BE2C (cell line): ENCODE measurements around the gene POU5F1.

Experiments
- DNase-seq: peaks from one replicate; pipeline ENCODE4 v3.0.0-alpha.2; 2020
- H3K27me3 ChIP-seq: fragments of 250-450 bp; sonication (Bioruptor Pico); 2 replicates; pipeline ENCODE4 v1.5.1; 2020; ENCODE audit warnings: mild to moderate bottlenecking
- H3K36me3 ChIP-seq: fragments of 250-450 bp; sonication (Bioruptor Pico); 2 replicates; pipeline ENCODE4 v1.5.1; 2020; ENCODE audit warnings: mild to moderate bottlenecking
- H3K4me1 ChIP-seq: fragments of 250-450 bp; sonication (Bioruptor Pico); 2 replicates; pipeline ENCODE4 v1.5.1; 2020
- H3K4me3 ChIP-seq: 2 replicates; pipeline ENCODE4 v1.5.1; 2011; ENCODE audit warnings: low read depth, low read length
- H3K9me3 ChIP-seq: fragments of 250-450 bp; sonication (Bioruptor Pico); 2 replicates; pipeline ENCODE4 v1.5.1; 2020
- TF ChIP-seq, protein P1 (sequence below): IDR thresholded peaks from 2 replicates; pipeline ENCODE4 v1.5.1; 2012; ENCODE audit warnings: mild to moderate bottlenecking, low read depth, low read length

The POU5F1 gene

DNA sequence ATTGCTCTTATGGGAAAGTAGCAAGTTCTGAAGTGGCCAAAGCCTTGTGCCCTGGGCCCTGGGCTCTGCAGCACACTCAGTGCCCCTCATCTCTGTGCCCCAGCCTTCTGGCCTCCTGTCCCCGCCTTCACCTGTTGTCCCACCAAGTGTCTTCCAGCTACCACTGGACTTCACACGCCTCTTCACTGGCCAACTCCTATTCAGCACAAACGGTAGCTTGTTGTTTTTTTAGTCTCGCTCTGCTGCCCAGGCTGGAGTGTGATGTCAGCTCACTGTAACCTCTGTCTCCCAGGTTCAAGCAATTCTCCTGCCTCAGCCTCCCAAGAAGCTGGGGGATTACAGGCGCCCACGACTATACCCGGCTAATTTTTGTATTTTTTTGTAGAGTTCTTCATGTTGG lies 17.7 kb downstream of the POU5F1 start:
- Histone ChIP-seq H3K9me3 (no peaks in the 10 kb centered on the region), H3K27me3 (no peaks in the 10 kb centered on the region), H3K4me3 (no peak overlapping the region), H3K4me1 (peaks cover 2% of the 10 kb centered on the region; the same call in 1 of the 2 replicates), H3K36me3 (no peaks in the 10 kb centered on the region)
- DNase-seq = no peak
- TF ChIP-seq, protein P1, sequence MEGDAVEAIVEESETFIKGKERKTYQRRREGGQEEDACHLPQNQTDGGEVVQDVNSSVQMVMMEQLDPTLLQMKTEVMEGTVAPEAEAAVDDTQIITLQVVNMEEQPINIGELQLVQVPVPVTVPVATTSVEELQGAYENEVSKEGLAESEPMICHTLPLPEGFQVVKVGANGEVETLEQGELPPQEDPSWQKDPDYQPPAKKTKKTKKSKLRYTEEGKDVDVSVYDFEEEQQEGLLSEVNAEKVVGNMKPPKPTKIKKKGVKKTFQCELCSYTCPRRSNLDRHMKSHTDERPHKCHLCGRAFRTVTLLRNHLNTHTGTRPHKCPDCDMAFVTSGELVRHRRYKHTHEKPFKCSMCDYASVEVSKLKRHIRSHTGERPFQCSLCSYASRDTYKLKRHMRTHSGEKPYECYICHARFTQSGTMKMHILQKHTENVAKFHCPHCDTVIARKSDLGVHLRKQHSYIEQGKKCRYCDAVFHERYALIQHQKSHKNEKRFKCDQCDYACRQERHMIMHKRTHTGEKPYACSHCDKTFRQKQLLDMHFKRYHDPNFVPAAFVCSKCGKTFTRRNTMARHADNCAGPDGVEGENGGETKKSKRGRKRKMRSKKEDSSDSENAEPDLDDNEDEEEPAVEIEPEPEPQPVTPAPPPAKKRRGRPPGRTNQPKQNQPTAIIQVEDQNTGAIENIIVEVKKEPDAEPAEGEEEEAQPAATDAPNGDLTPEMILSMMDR = no peak

GRCh38 chr6:31149827-31150447 lies 20.5 kb downstream of the POU5F1 start:
- H3K4me3 ChIP-seq = no peak overlapping the region
- no peaks in the 10 kb centered on the region for H3K9me3 ChIP-seq
- no peaks in the 10 kb centered on the region for H3K36me3 ChIP-seq
- TF ChIP-seq, protein P1 = no peak
- H3K4me1 ChIP-seq = no peaks in the 10 kb centered on the region
- no peaks in the 10 kb centered on the region for H3K27me3 ChIP-seq
- no peak for DNase-seq

GRCh38 chr6:31145386-31145785 lies 25.1 kb downstream of the POU5F1 start:
- Histone ChIP-seq H3K9me3 (no peaks in the 10 kb centered on the region), H3K27me3 (no peaks in the 10 kb centered on the region), H3K36me3 (no peaks in the 10 kb centered on the region), H3K4me1 (no peaks in the 10 kb centered on the region), H3K4me3 (no peak overlapping the region)
- TF ChIP-seq, protein P1 = no peak
- DNase-seq = no peak

DNA sequence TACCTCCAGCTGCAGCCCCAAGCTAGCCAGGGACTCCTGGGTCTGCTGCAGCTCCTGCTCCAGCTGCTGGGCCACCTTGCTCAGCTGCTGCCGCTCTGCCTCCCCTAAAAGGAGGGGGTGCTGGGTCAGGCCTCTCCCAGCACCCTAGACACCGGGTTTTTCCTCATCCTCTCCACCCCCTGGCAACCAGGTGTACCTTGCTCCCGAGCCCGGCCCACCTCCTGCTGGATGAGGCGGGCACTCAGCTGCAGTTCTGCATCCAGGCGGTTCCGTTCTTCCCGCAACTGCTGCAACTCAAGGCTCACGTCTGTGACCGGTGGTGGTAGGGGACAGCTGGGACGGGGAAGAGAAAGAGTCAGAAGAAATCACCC lies 25.5 kb downstream of the POU5F1 start:
- TF ChIP-seq, protein P1 = no peak
- no peak overlapping the region for H3K4me3 ChIP-seq
- no peaks in the 10 kb centered on the region for H3K27me3 ChIP-seq
- H3K9me3 ChIP-seq = no peaks in the 10 kb centered on the region
- no peaks in the 10 kb centered on the region for H3K4me1 ChIP-seq
- no peak for DNase-seq
- H3K36me3 ChIP-seq = no peaks in the 10 kb centered on the region

DNA sequence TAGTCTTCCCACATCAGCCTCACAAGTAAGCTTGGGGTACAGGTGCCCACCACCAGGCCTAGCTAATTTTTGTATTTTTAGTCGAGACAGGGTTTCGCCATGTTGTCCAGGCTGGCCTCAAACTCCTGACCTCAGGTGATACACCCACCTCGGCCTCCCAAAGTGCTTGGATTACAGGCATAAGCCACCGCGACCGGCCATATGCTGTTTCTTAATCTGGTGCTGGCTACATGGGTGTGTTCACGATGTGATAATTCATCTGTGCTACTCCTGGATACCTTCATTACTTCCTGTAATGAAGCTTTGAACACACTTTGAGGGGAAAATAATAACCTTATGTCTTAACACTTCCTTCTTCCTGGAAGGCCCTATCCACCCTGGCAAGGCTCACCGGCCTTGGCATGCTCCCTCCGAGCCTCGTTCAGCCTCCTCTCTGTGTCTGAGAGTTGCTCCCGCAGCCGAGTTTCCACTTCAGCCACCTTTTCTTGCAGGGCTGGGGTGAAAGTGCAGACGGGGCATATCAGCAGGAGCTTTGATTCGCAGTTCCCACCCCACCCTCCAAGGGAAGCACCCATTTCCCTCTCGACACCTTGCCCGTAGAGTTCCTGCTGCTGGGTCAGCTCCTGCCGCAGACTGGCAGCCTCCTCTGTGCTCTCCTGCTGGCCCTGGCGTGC lies 26.0 kb downstream of the POU5F1 start:
- H3K36me3 ChIP-seq = no peaks in the 10 kb centered on the region
- TF ChIP-seq, protein P1 = no peak
- H3K27me3 ChIP-seq = no peaks in the 10 kb centered on the region
- H3K4me1 ChIP-seq = no peaks in the 10 kb centered on the region
- DNase-seq = no peak
- H3K4me3 ChIP-seq = no peak overlapping the region
- no peaks in the 10 kb centered on the region for H3K9me3 ChIP-seq

DNA sequence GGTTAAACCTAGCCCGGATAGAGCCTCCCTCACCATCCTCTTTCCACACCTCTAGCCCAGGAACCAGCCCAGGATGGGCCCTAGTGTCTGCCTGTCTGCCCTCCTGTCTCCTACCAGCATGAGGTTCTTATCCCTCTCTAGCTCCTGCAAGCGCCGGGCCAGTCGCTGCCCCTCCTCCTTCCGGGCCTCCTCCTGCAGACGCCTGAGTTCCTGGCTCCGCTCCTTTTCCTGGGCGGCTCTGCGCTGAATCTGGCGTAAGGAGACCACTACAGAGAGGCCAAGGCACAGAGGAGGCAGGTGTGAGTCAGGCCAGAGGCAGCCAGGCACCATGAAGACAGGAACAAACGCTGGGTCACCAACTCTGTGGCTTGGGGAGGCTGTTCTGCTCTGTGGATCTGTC lies 27.3 kb downstream of the POU5F1 start:
- TF ChIP-seq, protein P1 = no peak
- Histone ChIP-seq H3K36me3 (no peaks in the 10 kb centered on the region), H3K4me3 (no peak overlapping the region), H3K27me3 (no peaks in the 10 kb centered on the region), H3K4me1 (no peaks in the 10 kb centered on the region), H3K9me3 (no peaks in the 10 kb centered on the region)
- DNase-seq = no peak
